Stimulated activated naive B cell treated with anti-CD40 and anti-IgM and Interleukin-4, amounts not matched to agents 10 μg/mL and 1 μg/mL and 100 μg/mL, for 72 hours (primary cell): ENCODE results near the gene CFAP99.
"Not testable (repeated sequence)": the region's sequence is repeated elsewhere in the genome, so short reads cannot be mapped to it uniquely, and the experiment has no call there.

Experiments used
- ATAC-seq, 2 donors: fragments of 150-1000 bp; cut with Tn5 transposase; replicated peaks; 2 replicates each; pipeline ENCODE4 v1.10.0; 2021; ENCODE audit warnings: moderate library complexity in 1 of 2
- DNase-seq: peaks from one replicate; pipeline ENCODE4 v3.0.0; 2021
- H3K27ac Mint-ChIP-seq: one replicate; pipeline ENCODE4 v1.8.0; 2022; ENCODE audit warnings: mild to moderate bottlenecking, mixed read lengths
- H3K27me3 Mint-ChIP-seq, 2 donors: one replicate each; pipeline ENCODE4 v1.8.0; 2022; ENCODE audit warnings: mixed read lengths in 2 of 2
- H3K36me3 Mint-ChIP-seq, 2 donors: one replicate each; pipeline ENCODE4 v1.8.0; 2022; ENCODE audit warnings: mixed read lengths in 2 of 2, mild to moderate bottlenecking in 1 of 2
- H3K4me1 Mint-ChIP-seq, 2 donors: one replicate each; pipeline ENCODE4 v1.8.0; 2022; ENCODE audit warnings: mixed read lengths in 2 of 2, mild to moderate bottlenecking in 1 of 2
- H3K4me3 Mint-ChIP-seq, 2 donors: one replicate each; pipeline ENCODE4 v1.8.0; 2022; ENCODE audit warnings: mild to moderate bottlenecking in 2 of 2, mixed read lengths in 2 of 2, moderate library complexity in 1 of 2
- H3K9me3 Mint-ChIP-seq, 2 donors: one replicate each; pipeline ENCODE4 v1.8.0; 2022; ENCODE audit warnings: mixed read lengths in 2 of 2, mild to moderate bottlenecking in 1 of 2

CFAP99 gene

DNA sequence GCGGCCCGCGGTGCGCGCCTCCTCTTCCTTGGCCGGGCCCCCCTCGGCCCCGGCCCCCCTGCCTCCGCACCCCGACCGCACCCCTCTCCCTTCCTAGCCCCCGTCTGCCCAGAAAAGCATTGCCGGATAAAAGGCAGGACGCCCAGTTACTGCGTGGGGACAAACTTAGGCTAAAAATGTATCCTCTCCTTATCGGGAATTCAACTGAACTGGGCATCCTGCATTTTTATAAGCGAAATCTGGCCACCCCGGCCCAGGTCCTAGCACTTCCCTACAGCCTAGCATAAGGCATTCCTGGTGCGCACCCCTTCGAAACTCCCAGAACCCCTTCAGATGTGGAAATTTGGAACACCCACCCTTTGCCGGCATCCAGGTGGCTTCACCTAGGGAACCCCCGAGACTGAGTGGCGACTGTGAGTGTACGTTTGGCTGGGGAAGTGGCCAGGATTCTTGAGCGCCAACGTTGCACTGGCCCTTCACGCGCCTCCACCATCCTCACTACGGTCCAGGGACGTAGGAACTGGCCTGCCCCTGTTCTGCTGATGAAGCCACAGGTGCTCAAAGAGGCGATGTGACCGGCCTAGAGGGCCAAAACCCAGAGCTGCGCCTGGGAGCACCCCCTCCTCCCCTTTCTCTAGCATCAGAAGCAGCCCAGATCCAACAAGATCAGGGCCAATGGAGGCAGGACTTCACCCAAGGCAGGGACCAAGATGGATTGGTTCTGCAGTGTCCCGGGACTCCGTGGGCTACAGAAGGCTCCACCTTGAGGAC is 44.4 kb downstream of the CFAP99 start:
- H3K4me3 Mint-ChIP-seq: peak overlapping the region; percentile 71 to 80
- H3K4me1 Mint-ChIP-seq: peaks cover 19 to 27% of the 10 kb centered on the region in 2 donors
- no peaks in the 10 kb centered on the region for H3K9me3 Mint-ChIP-seq
- ATAC-seq (no peak), DNase-seq (no peak)
- no peaks in the 10 kb centered on the region for H3K36me3 Mint-ChIP-seq
- H3K27ac Mint-ChIP-seq: peak overlapping the region; percentile 42
- peaks cover 15 to 34% of the 10 kb centered on the region in 2 donors for H3K27me3 Mint-ChIP-seq

- DNase-seq (no peak), ATAC-seq (no peak)
- H3K9me3 Mint-ChIP-seq: no peaks in the 10 kb centered on the region
- peaks cover 1 to 8% of the 10 kb centered on the region in 2 donors for H3K36me3 Mint-ChIP-seq
- H3K4me3 Mint-ChIP-seq: no peak overlapping the region
- no peak overlapping the region for H3K27ac Mint-ChIP-seq
- peaks cover 15 to 25% of the 10 kb centered on the region in 2 donors for H3K27me3 Mint-ChIP-seq
- peaks cover 23 to 33% of the 10 kb centered on the region in 2 donors for H3K4me1 Mint-ChIP-seq
Measured at GRCh38 chr4:2465032-2465431, 46.3 kb downstream of the CFAP99 start.

- H3K36me3 Mint-ChIP-seq, H3K4me3 Mint-ChIP-seq, DNase-seq, H3K9me3 Mint-ChIP-seq, ATAC-seq, H3K27ac Mint-ChIP-seq: not testable (repeated sequence)
- H3K4me1 Mint-ChIP-seq: peaks cover 25 to 38% of the 10 kb centered on the region in 2 donors
- peaks cover 15 to 20% of the 10 kb centered on the region in 2 donors for H3K27me3 Mint-ChIP-seq
Measured at GRCh38 chr4:2465544-2465943, 46.8 kb downstream of the CFAP99 start.

DNA sequence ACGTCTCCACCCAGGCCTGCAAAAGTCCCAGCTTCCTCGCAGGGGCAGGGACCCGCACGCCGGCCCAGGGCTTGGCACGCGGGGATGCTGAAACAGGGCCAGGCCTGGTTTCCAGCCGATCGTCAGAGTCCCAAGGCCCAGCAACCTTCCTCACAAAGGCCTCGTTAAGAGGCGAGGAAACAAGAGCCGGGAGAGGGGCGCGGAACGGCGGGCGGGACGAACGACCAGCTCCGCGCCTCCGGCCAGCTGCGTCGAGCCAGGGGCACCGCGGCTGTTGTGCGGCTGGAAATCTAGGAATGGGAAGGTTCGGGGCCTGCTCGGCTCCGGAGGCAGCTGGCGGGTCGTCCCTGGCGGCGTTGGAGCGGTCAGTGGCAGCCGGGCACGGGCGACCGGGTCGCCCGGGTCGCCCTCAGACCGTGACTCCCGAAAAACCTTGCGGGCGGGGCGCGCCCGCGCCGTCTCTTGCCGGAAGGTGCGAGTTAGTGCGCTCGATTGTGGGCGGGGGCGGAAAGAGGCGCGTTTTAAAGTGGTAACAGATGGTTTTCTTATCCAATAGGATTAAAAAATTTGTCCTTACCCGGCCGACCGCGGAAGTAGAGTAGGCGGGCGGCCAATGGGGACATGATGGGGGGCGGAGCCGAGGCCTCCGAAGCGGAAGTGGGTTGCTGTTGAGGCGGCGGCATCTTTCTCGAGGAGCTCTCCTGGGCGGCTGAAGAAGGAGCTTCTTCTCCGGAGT is 49.9 kb downstream of the CFAP99 start, which contains the start of gene RNF4:
Gene RNF4 (plus strand): TSS at position 651 of the 736 bp plus-strand sequence. CDS start 21,388 bp downstream, outside the sequence.
- Mint-ChIP-seq H3K4me3 (peak within 1 kb of the TSS; percentile 97 to 98), H3K27me3 (peaks cover 2% of the 10 kb centered on the region in 2 donors), H3K9me3 (no peaks in the 10 kb centered on the region), H3K4me1 (peaks cover 22 to 47% of the 10 kb centered on the region in 2 donors), H3K27ac (peak within 1 kb of the TSS; percentile 99), H3K36me3 (peaks cover 21 to 27% of the 10 kb centered on the region in 2 donors)
- peak; percentile 85 for ATAC-seq
- DNase-seq: peak; percentile 95

GRCh38 chr4:2469192-2469984 is 50.6 kb downstream of the CFAP99 start:
- peak overlapping the region; percentile 97 to 98 for H3K4me3 Mint-ChIP-seq
- H3K4me1 Mint-ChIP-seq: peaks cover 21 to 50% of the 10 kb centered on the region in 2 donors
- no peaks in the 10 kb centered on the region for H3K9me3 Mint-ChIP-seq
- peaks cover 24 to 30% of the 10 kb centered on the region in 2 donors for H3K36me3 Mint-ChIP-seq
- peak overlapping the region; percentile 99 for H3K27ac Mint-ChIP-seq
- ATAC-seq: peak; percentile 64 to 65
- H3K27me3 Mint-ChIP-seq: no peaks in the 10 kb centered on the region
- DNase-seq: peak; percentile 58

- Mint-ChIP-seq H3K4me3 (peak overlapping the region; percentile 97 to 98), H3K27ac (peak overlapping the region; percentile 99), H3K9me3 (no peaks in the 10 kb centered on the region), H3K27me3 (no peaks in the 10 kb centered on the region), H3K4me1 (peaks cover 24 to 57% of the 10 kb centered on the region in 2 donors), H3K36me3 (peaks cover 29 to 36% of the 10 kb centered on the region in 2 donors)
- no peak for DNase-seq
- ATAC-seq: no peak
Measured at GRCh38 chr4:2470791-2471190, 52.0 kb downstream of the CFAP99 start.

GRCh38 chr4:2472187-2472586 is 53.4 kb downstream of the CFAP99 start:
- no peak overlapping the region for H3K4me3 Mint-ChIP-seq
- peaks cover 32 to 71% of the 10 kb centered on the region in 2 donors for H3K4me1 Mint-ChIP-seq
- DNase-seq: no peak
- H3K27ac Mint-ChIP-seq: peak overlapping the region; percentile 20
- H3K27me3 Mint-ChIP-seq: no peaks in the 10 kb centered on the region
- ATAC-seq: no peak
- no peaks in the 10 kb centered on the region for H3K9me3 Mint-ChIP-seq
- peaks cover 35 to 45% of the 10 kb centered on the region in 2 donors for H3K36me3 Mint-ChIP-seq

- Mint-ChIP-seq H3K4me1 (peaks cover 61 to 89% of the 10 kb centered on the region in 2 donors), H3K9me3 (no peaks in the 10 kb centered on the region), H3K27ac (peak overlapping the region; percentile 75), H3K36me3 (peaks cover 40 to 52% of the 10 kb centered on the region in 2 donors), H3K4me3 (no peak overlapping the region), H3K27me3 (no peaks in the 10 kb centered on the region)
- no peak for DNase-seq
- ATAC-seq: no peak
Measured at GRCh38 chr4:2478229-2478628, 59.5 kb downstream of the CFAP99 start.

DNA sequence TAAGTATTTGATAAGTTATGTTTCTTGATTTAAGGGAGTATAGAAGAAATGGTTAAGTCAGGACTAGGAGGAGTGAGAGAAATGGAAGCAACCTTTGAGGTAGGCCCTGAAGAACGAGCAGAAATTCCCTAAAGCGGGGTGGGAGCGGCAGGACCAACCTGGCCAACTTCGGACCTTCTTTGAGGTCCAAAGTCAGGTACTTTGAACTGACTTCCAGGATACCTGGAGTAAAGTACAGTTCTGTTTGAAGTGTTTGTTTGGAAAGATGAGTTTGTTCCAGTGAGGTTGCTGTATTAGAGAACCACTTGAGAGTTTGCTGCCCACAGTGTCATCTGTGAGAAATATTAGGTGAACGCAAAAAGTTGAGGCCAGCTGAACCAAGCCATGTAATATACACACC is 61.9 kb downstream of the CFAP99 start:
- Mint-ChIP-seq H3K4me3 (no peak overlapping the region), H3K27me3 (no peaks in the 10 kb centered on the region), H3K36me3 (peaks cover 32 to 46% of the 10 kb centered on the region in 2 donors), H3K27ac (no peak overlapping the region), H3K9me3 (no peaks in the 10 kb centered on the region), H3K4me1 (peaks cover 72 to 97% of the 10 kb centered on the region in 2 donors)
- ATAC-seq (no peak), DNase-seq (no peak)

- peak overlapping the region; percentile 94 for H3K27ac Mint-ChIP-seq
- H3K27me3 Mint-ChIP-seq: no peaks in the 10 kb centered on the region
- DNase-seq (no peak), ATAC-seq (no peak)
- H3K4me3 Mint-ChIP-seq: peak overlapping the region; percentile 60 to 69
- H3K9me3 Mint-ChIP-seq: no peaks in the 10 kb centered on the region
- peaks cover 75 to 95% of the 10 kb centered on the region in 2 donors for H3K4me1 Mint-ChIP-seq
- H3K36me3 Mint-ChIP-seq: peaks cover 28 to 44% of the 10 kb centered on the region in 2 donors
Measured at GRCh38 chr4:2482192-2482591, 63.4 kb downstream of the CFAP99 start.

GRCh38 chr4:2482693-2483092 is 63.9 kb downstream of the CFAP99 start:
- DNase-seq (peak; percentile 44), ATAC-seq (peak; percentile 63 to 69)
- Mint-ChIP-seq H3K9me3 (no peaks in the 10 kb centered on the region), H3K36me3 (peaks cover 28 to 42% of the 10 kb centered on the region in 2 donors), H3K4me3 (peak overlapping the region; percentile 60 to 69), H3K27ac (peak overlapping the region; percentile 94), H3K27me3 (no peaks in the 10 kb centered on the region), H3K4me1 (peaks cover 72 to 95% of the 10 kb centered on the region in 2 donors)

- H3K27ac Mint-ChIP-seq: peak overlapping the region; percentile 9
- H3K36me3 Mint-ChIP-seq: peaks cover 25 to 39% of the 10 kb centered on the region in 2 donors
- H3K27me3 Mint-ChIP-seq: no peaks in the 10 kb centered on the region
- DNase-seq: no peak
- H3K4me3 Mint-ChIP-seq: peak overlapping the region in 1 of 2 donors; percentile 60
- H3K4me1 Mint-ChIP-seq: peaks cover 74 to 95% of the 10 kb centered on the region in 2 donors
- no peaks in the 10 kb centered on the region for H3K9me3 Mint-ChIP-seq
- no peak for ATAC-seq
Measured at GRCh38 chr4:2483237-2483636, 64.5 kb downstream of the CFAP99 start.

DNA sequence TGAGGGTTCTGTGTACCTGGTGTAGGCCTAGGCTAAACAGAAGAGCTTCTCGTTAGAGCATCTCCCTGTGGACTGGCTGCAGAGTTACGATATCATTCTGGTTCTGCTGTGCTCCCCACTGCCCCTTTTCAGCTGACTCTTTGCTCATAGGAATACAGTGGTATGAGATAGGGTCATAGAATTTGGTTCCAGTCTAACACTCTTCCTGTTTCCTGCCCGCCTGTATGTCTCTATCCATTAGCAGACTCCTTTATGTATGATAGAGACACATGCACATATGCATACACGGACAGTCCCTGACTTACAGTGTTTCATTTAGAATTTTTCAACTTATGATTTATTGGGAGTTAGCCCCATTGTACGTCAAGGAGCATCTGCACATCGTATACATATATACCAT is 65.4 kb downstream of the CFAP99 start:
- DNase-seq: no peak
- Mint-ChIP-seq H3K4me3 (peak overlapping the region in 1 of 2 donors; percentile 21), H3K36me3 (peaks cover 19 to 32% of the 10 kb centered on the region in 2 donors), H3K27me3 (no peaks in the 10 kb centered on the region), H3K4me1 (peaks cover 69 to 89% of the 10 kb centered on the region in 2 donors), H3K9me3 (no peaks in the 10 kb centered on the region), H3K27ac (peak overlapping the region; percentile 85)
- ATAC-seq: no peak

- DNase-seq (peak; percentile 86), ATAC-seq (peak; percentile 88 to 92)
- H3K27me3 Mint-ChIP-seq: no peaks in the 10 kb centered on the region
- peaks cover 18 to 34% of the 10 kb centered on the region in 2 donors for H3K36me3 Mint-ChIP-seq
- peaks cover 69 to 86% of the 10 kb centered on the region in 2 donors for H3K4me1 Mint-ChIP-seq
- no peaks in the 10 kb centered on the region for H3K9me3 Mint-ChIP-seq
- peak overlapping the region; percentile 64 to 69 for H3K4me3 Mint-ChIP-seq
- peak overlapping the region; percentile 94 for H3K27ac Mint-ChIP-seq
Measured at GRCh38 chr4:2484993-2485392, 66.2 kb downstream of the CFAP99 start.
